Upper lobe of left lung (tissue), 6 donors: ENCODE results near the gene HS3ST3A1. TPM values are rescaled to one million over a fixed set of nuclear protein-coding genes. Genes with fewer than 3 reads are reported as not detected.

Experiments used
- ATAC-seq, 2 donors: fragments of 200-7000 bp; cut with Tn5 transposase; one replicate each; pipeline ENCODE4 v1.9.1; 2022; ENCODE audit warnings: mild to moderate bottlenecking in 2 of 2, moderate library complexity in 2 of 2; ENCODE audit not compliant: low FRiP score in 2 of 2
- DNase-seq, 2 donors: peaks; one replicate each; pipeline ENCODE4 v3.0.0-alpha.2; 2019 to 2020
- H3K27ac ChIP-seq, 4 donors: fragments of 200-600 bp; sonication (generic); one replicate each; pipeline ENCODE4 v1.5.1; 2016 to 2019
- H3K27me3 ChIP-seq, 4 donors: fragments of 200-600 bp; sonication (generic); one replicate each; pipeline ENCODE4 v1.5.1; 2017 to 2019
- H3K36me3 ChIP-seq, 4 donors: fragments of 200-600 bp; sonication (generic); one replicate each; pipeline ENCODE4 v1.5.1; 2016 to 2019
- H3K4me1 ChIP-seq, 4 donors: fragments of 200-600 bp; sonication (generic); one replicate each; pipeline ENCODE4 v1.5.1; 2018 to 2019
- H3K4me3 ChIP-seq, 4 donors: fragments of 200-600 bp; sonication (generic); one replicate each; pipeline ENCODE4 v1.5.1; 2017 to 2019; ENCODE audit warnings: mild to moderate bottlenecking in 2 of 4, moderate library complexity in 1 of 4
- H3K9me3 ChIP-seq, 4 donors: fragments of 200-600 bp; sonication (generic); one replicate each; pipeline ENCODE4 v1.5.1; 2018 to 2019
- CTCF ChIP-seq, 6 experiments: fragments of 450-650 bp in 4 of 6; fragments of 200-600 bp in 2 of 6; sonication (generic) in 2 of 6; IDR thresholded peaks; one replicate each; pipeline ENCODE4 v1.5.1; 2016 to 2019; ENCODE audit warnings: antibody characterized with exemption in 6 of 6
- EP300 ChIP-seq, 4 donors: sonication (generic); formaldehyde crosslinking; IDR thresholded peaks; one replicate each; pipeline ENCODE4 v1.5.1; 2017; ENCODE audit warnings: antibody characterized with exemption in 4 of 4, control low read depth in 2 of 4
- POLR2A ChIP-seq, 4 donors: fragments of 450-650 bp; IDR thresholded peaks; one replicate each; pipeline ENCODE4 v1.5.1; 2016 to 2017; ENCODE audit warnings: antibody characterized with exemption in 4 of 4, mild to moderate bottlenecking in 2 of 4
- POLR2AphosphoS5 ChIP-seq, 2 donors: sonication (generic); formaldehyde crosslinking; IDR thresholded peaks; one replicate each; pipeline ENCODE4 v1.5.1; 2017; ENCODE audit warnings: antibody characterized with exemption in 2 of 2
- WGBS, 2 donors: methylation state at CpG; one replicate each; pipeline ENCODE4 v1.1.5; 2017 to 2018; 5-methylcytosine and 5-hydroxymethylcytosine counted together
- total RNA-seq, 6 donors: library from RNA; depleted of rRNA in 4 of 6; stranded (reverse); fragments of >200 nt in 4 of 6; gene quantifications; one replicate each; pipeline versions ENCODE4 v1.1.0 to v1.2.1, GENCODE V29; 2016 to 2021
- donor health status: DM: no; HTN: no; CAD: no; lungs with moderate emphysema.
- donor health status: DM: no; HTN: yes; CAD: no; lungs with severe emphysema.

The HS3ST3A1 gene
- total RNA-seq, 6 donors from 2014 or later: 1.3 to 10.5 (median 2.2) TPM

DNA sequence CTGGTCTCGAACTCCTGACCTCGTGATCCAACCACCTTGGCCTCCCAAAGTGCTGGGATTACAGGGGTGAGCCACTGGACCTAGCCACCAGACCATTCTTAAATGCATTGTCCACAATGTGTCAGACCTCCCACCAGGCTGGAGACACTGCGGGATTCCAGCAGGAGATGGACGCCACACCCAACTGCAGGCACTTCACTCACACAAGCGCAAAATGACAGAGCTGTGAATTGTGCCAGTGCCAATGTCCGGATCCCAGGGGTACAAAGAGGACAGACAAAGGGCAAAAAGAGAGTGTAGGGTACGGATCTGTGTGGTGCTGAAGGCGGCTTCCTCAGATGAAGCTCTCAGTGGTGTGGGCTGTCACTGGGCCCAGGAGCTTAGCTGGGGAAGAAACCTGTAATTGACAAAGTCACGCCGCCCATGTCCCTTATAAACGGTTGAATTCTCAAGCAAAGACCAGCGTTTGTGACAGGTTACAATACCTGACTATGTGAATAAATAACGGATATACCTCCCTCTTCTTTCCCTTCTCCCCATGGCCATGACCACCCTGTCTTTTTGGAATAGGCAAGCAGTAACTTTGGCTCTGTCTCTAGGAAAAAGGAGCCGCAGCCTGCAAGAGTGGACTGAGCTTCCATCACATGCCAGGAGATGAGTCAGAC, 40.0 kb downstream of the HS3ST3A1 start:
- DNase-seq (no peak), ATAC-seq (peak; percentile 11 to 96)
- Histone ChIP-seq H3K27me3 (no peaks in the 10 kb centered on the region), H3K9me3 (no peaks in the 10 kb centered on the region), H3K27ac (no peak overlapping the region), H3K4me3 (no peak overlapping the region), H3K36me3 (no peaks in the 10 kb centered on the region), H3K4me1 (no peaks in the 10 kb centered on the region)
- TF ChIP-seq POLR2A (IDR thresholded peaks at IDR 0.05): no peak
- no peak for TF ChIP-seq POLR2AphosphoS5 (IDR thresholded peaks at IDR 0.05)
- no peak for TF ChIP-seq EP300 (IDR thresholded peaks at IDR 0.05)
- no peak for TF ChIP-seq CTCF (IDR thresholded peaks at IDR 0.05)
- WGBS, 2 donors: 87 to 88% methylated on average over 14 of the region's 14 CpGs

DNA sequence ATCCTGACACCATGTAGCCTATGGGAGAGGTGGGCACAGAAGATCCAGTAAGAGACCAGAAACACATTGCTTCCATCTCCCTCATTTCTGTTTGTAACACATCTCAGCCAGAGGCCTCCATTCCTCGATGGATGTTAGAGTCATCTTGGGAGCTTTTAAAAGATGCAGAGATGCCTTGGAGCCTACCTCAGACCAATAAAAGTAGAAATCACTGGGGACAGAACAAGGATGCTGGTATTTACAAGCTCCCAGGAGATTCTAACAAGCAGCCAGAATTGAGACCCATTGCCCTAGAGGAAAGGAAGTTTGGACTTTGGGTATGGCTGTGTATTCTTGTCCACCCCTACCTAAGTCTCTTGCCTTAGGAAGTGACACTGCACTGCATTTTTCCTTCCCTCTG, 40.8 kb downstream of the HS3ST3A1 start:
- ATAC-seq (no peak), DNase-seq (no peak)
- Histone ChIP-seq H3K27ac (no peak overlapping the region), H3K4me1 (no peaks in the 10 kb centered on the region), H3K9me3 (no peaks in the 10 kb centered on the region), H3K27me3 (no peaks in the 10 kb centered on the region), H3K36me3 (no peaks in the 10 kb centered on the region), H3K4me3 (no peak overlapping the region)
- 67 to 84% methylated on average over 1 of the region's 1 CpG for WGBS, 2 donors
- no peak for TF ChIP-seq EP300 (IDR thresholded peaks at IDR 0.05)
- no peak for TF ChIP-seq POLR2AphosphoS5 (IDR thresholded peaks at IDR 0.05)
- no peak for TF ChIP-seq CTCF (IDR thresholded peaks at IDR 0.05)
- no peak for TF ChIP-seq POLR2A (IDR thresholded peaks at IDR 0.05)

GRCh38 chr17:13558588-13558987, 43.1 kb downstream of the HS3ST3A1 start:
- DNase-seq (no peak), ATAC-seq (no peak)
- 54 to 55% methylated on average over 3 of the region's 3 CpGs for WGBS, 2 donors
- H3K27ac ChIP-seq: no peak overlapping the region
- H3K4me1 ChIP-seq: no peaks in the 10 kb centered on the region
- no peaks in the 10 kb centered on the region for H3K9me3 ChIP-seq
- no peak overlapping the region for H3K4me3 ChIP-seq
- TF ChIP-seq POLR2A (IDR thresholded peaks at IDR 0.05): no peak
- TF ChIP-seq POLR2AphosphoS5 (IDR thresholded peaks at IDR 0.05): no peak
- TF ChIP-seq EP300 (IDR thresholded peaks at IDR 0.05): no peak
- no peak for TF ChIP-seq CTCF (IDR thresholded peaks at IDR 0.05)
- H3K36me3 ChIP-seq: no peaks in the 10 kb centered on the region
- no peaks in the 10 kb centered on the region for H3K27me3 ChIP-seq

GRCh38 chr17:13557077-13557476, 44.7 kb downstream of the HS3ST3A1 start:
- Histone ChIP-seq H3K36me3 (no peaks in the 10 kb centered on the region), H3K27me3 (no peaks in the 10 kb centered on the region), H3K27ac (no peak overlapping the region), H3K4me1 (no peaks in the 10 kb centered on the region), H3K9me3 (no peaks in the 10 kb centered on the region), H3K4me3 (no peak overlapping the region)
- no peak for DNase-seq
- 85 to 93% methylated on average over 6 of the region's 6 CpGs for WGBS, 2 donors
- TF ChIP-seq POLR2A (IDR thresholded peaks at IDR 0.05): no peak
- no peak for TF ChIP-seq CTCF (IDR thresholded peaks at IDR 0.05)
- no peak for TF ChIP-seq POLR2AphosphoS5 (IDR thresholded peaks at IDR 0.05)
- no peak for TF ChIP-seq EP300 (IDR thresholded peaks at IDR 0.05)
- ATAC-seq: no peak

DNA sequence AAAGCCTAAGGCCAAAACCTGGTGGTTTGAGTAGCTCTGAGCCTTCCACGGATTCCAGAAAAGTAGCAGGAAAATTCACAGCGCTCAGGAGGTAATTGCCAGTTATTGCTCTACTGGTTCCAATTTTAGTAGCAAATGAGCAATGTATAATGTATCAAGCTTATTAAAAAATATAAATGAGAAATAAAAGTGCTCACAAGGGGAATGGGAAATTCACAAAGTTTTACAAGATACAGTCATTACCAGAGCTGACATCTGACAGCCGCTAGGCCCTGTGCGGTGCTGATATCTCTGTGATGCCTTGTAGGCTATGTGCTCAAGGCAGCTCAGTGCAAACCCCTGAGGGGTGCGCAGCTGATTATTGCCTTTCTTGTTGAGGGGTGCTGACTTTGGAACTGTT, 47.5 kb downstream of the HS3ST3A1 start:
- Histone ChIP-seq H3K36me3 (no peaks in the 10 kb centered on the region), H3K9me3 (no peaks in the 10 kb centered on the region), H3K27ac (no peak overlapping the region), H3K4me3 (no peak overlapping the region), H3K27me3 (no peaks in the 10 kb centered on the region), H3K4me1 (no peaks in the 10 kb centered on the region)
- TF ChIP-seq POLR2A (IDR thresholded peaks at IDR 0.05) (no peak), POLR2AphosphoS5 (IDR thresholded peaks at IDR 0.05) (no peak)
- DNase-seq (no peak), ATAC-seq (no peak)
- WGBS, 2 donors: 94 to 97% methylated on average over 5 of the region's 5 CpGs
